AG04450 (cell line): ENCODE results near the gene STAG2. TPM values are rescaled to one million over a fixed set of nuclear protein-coding genes. Genes with fewer than 3 reads are reported as not detected.

Experiments used
- CTCF ChIA-PET: fragments of 300-600, 350-600 bp; formaldehyde crosslinking; extraction: SDS; loops from one replicate; lab custom pipeline; 2022; ENCODE audit warnings: antibody characterized with exemption, inconsistent platforms; lab: Charles Lee
- POLR2A ChIA-PET: fragments of 350-600 bp; formaldehyde crosslinking; extraction: SDS; loops from one replicate; lab custom pipeline; 2021; ENCODE audit warnings: antibody characterized with exemption, inconsistent platforms; lab: Yijun Ruan, JAX
- DNase-seq: peaks from one replicate; pipeline ENCODE4 v3.0.0-alpha.2; 2011; ENCODE audit warnings: low read depth, low spot score
- H3K27ac ChIP-seq: one replicate; pipeline ENCODE4 v1.5.1; 2012; ENCODE audit warnings: low read depth, low read length, control low read depth
- H3K27me3 ChIP-seq: one replicate; pipeline ENCODE4 v1.6.0; 2012; ENCODE audit warnings: low read length; ENCODE audit not compliant: control insufficient read depth, insufficient read depth
- H3K4me3 ChIP-seq: 2 replicates; pipeline ENCODE4 v1.5.1; 2011; ENCODE audit warnings: mild to moderate bottlenecking, low read depth, low read length, control low read depth
- H3K9me3 ChIP-seq: 2 replicates; pipeline ENCODE4 v1.5.1; 2012; ENCODE audit warnings: low read length; ENCODE audit not compliant: control insufficient read depth, insufficient read depth
- polyA plus RNA-seq: library from polyadenylated mRNA; depleted of rRNA; stranded (reverse); fragments of >200 nt; gene quantifications from 2 replicates; pipeline ENCODE4 v1.2.3, GENCODE V29; 2011
- TF ChIP-seq, protein P1 (sequence below): IDR thresholded peaks from 2 replicates; pipeline ENCODE4 v1.5.1; 2011; ENCODE audit warnings: low read depth, low read length, control low read depth, inconsistent platforms

Gene STAG2
- polyA plus RNA-seq, 1 experiment: 56.2 TPM

DNA sequence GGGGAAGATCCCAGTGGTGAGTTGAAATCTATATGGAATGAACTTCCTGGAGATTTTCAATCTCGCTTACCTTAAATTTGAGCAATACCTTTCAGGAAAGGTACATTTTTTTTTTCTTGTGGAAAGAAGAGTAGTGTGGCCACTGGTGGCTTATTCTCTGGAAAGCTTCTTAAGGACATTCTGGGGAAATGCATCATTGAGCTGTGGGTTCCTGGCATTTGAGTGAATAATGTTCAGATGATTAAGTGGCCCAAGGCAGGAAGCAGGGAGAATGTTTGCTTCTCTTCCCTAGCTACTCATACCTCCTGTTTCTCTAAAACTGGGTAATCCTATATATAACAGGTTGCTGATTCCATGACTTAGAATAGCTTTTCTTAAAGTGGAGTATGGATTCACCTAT is 31.8 kb downstream of the STAG2 start:
- Histone ChIP-seq H3K27ac (no peak overlapping the region), H3K9me3 (no peaks in the 10 kb centered on the region), H3K4me3 (no peak overlapping the region), H3K27me3 (no peaks in the 10 kb centered on the region)
- ChIA-PET CTCF (interaction anchor here (1.1 to 1.5 kb wide), 2 partner anchors 17 to 160 kb away, joined by 5 read pairs; no protein-coding TSS in a partner anchor), POLR2A (no interaction called here)
- DNase-seq: peak; percentile 4
- TF ChIP-seq, protein P1, sequence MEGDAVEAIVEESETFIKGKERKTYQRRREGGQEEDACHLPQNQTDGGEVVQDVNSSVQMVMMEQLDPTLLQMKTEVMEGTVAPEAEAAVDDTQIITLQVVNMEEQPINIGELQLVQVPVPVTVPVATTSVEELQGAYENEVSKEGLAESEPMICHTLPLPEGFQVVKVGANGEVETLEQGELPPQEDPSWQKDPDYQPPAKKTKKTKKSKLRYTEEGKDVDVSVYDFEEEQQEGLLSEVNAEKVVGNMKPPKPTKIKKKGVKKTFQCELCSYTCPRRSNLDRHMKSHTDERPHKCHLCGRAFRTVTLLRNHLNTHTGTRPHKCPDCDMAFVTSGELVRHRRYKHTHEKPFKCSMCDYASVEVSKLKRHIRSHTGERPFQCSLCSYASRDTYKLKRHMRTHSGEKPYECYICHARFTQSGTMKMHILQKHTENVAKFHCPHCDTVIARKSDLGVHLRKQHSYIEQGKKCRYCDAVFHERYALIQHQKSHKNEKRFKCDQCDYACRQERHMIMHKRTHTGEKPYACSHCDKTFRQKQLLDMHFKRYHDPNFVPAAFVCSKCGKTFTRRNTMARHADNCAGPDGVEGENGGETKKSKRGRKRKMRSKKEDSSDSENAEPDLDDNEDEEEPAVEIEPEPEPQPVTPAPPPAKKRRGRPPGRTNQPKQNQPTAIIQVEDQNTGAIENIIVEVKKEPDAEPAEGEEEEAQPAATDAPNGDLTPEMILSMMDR: no peak

DNA sequence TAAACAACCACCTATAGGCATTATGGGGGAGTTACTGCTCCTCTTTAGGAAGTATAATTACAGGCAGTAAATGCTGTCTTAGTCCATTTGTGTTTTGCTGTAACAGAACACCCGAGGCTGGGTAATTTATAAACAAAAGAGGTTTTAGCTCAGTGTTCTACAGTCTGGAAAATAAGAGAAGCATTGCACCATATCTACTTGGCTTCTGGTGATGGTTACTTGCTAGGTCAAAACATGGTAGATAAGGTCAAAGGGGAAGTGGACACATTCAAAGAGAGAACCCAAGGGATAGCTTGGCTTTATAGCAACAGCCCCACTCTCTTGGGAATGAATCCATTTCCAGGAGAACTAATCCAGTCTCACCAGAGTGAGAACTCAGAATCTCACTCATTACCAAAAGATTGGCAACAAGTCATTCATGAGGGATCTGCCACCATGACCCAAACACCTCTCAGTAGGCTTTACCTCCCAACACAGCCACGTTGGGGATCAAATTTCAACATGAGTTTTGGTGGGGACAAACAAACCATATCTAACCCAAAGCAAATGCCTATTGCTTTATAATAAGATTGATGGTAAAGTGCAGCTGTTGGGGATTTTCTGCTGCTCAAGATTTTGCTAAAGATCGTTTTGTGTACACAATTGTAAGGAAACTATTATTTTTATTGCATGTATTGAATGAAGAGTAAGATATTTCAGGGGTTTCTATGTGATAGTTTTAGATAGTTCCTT is 32.6 kb downstream of the STAG2 start:
- DNase-seq: peak; percentile 6
- no peak overlapping the region for H3K4me3 ChIP-seq
- ChIA-PET CTCF (interaction anchor here (0.5 to 1.5 kb wide), 3 partner anchors 17 to 161 kb away, joined by 4 to 5 read pairs (median 5); no protein-coding TSS in a partner anchor), POLR2A (no interaction called here)
- no peaks in the 10 kb centered on the region for H3K9me3 ChIP-seq
- H3K27ac ChIP-seq: no peak overlapping the region
- TF ChIP-seq, protein P1: no peak
- H3K27me3 ChIP-seq: no peaks in the 10 kb centered on the region

DNA sequence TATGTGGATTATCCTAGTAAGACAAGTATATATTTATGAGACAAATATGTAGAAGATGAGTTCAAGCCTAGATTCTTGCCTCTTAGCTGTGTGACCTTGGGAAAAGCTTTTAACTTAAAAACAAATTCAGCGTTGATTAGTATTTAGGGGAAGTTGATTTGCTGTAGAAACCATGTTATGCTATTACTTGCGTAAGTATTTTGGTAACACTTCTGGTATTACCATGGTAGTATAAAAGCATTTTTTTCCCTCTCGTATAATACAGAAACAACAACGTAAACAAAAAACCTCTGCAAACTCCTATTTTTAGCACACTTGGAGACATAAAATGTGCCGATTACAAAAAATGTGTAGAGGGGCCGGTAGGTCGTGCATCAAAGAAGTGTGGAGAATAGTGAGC is 33.2 kb downstream of the STAG2 start:
- no peaks in the 10 kb centered on the region for H3K9me3 ChIP-seq
- H3K4me3 ChIP-seq: no peak overlapping the region
- TF ChIP-seq, protein P1: no peak
- DNase-seq: no peak
- ChIA-PET CTCF (interaction anchor here (0.5 kb wide), 1 partner anchor 34 kb away, joined by 4 read pairs; no protein-coding TSS in a partner anchor), POLR2A (no interaction called here)
- no peaks in the 10 kb centered on the region for H3K27me3 ChIP-seq
- no peak overlapping the region for H3K27ac ChIP-seq

DNA sequence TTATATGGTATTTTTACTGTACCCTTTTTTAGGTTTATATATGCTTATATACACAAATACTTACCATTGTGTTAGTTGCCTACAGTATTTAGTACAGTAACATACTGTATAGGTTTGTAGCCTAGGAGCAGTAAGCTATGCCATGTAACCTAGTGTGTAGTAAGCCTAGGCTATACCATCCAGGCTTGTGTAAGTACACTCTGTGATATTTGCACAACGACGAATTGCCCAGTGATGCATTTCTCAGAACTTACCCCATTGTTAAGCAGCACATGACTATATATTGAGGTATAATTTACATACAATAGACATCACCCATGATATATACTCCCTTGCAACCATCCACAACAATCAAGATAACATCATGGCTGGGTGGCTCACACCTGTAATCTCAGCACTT is 40.1 kb downstream of the STAG2 start:
- H3K27me3 ChIP-seq: no peaks in the 10 kb centered on the region
- CTCF ChIA-PET: no interaction called here

DNA sequence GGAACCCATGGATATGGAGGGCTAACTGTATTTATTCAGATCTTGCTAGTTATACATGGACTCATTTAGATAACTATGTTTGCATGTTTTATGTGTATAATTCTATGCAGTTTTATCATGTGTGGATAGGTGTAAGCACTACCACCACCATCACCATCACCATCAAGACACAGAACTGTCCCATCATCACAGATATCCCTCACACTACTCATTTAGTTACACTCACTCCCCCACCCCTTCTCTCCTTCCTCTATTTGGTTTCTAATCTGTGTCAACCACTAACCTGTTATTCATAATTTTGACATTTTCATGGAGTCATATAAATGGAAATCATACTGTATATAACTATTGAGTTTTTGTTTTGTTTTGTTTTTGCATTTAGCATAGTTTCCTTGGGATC is 43.7 kb downstream of the STAG2 start:
- CTCF ChIA-PET: no interaction called here
- POLR2A ChIA-PET: no interaction called here
- H3K27me3 ChIP-seq: no peaks in the 10 kb centered on the region
- no peak overlapping the region for H3K27ac ChIP-seq
- TF ChIP-seq, protein P1: no peak
- H3K4me3 ChIP-seq: no peak overlapping the region
- no peaks in the 10 kb centered on the region for H3K9me3 ChIP-seq
- no peak for DNase-seq

More for the DNA sequence above, 40.1 kb downstream of the STAG2 start:
- TF ChIP-seq, protein P1: no peak
- no peak for DNase-seq
- Histone ChIP-seq H3K4me3 (no peak overlapping the region), H3K9me3 (no peaks in the 10 kb centered on the region), H3K27ac (no peak overlapping the region)
- POLR2A ChIA-PET: no interaction called here
